Type B pancreatic cell (in vitro differentiated cells): ENCODE results near the gene TRAPPC8. TPM values are rescaled to one million over a fixed set of nuclear protein-coding genes. Genes with fewer than 3 reads are reported as not detected.

Experiments
- DNase-seq: peaks from one replicate; pipeline ENCODE4 v3.0.0; 2021; ENCODE audit warnings: mixed read lengths; ENCODE audit not compliant: unreplicated experiment; ENCODE audit errors: extremely low spot score
- H3K27ac Mint-ChIP-seq: 2 replicates; pipeline ENCODE4 v1.8.0; 2021; ENCODE audit warnings: mild to moderate bottlenecking, mixed read lengths
- H3K27me3 Mint-ChIP-seq: 2 replicates; pipeline ENCODE4 v1.8.0; 2021; ENCODE audit warnings: mixed read lengths
- H3K36me3 Mint-ChIP-seq: 2 replicates; pipeline ENCODE4 v1.8.0; 2021; ENCODE audit warnings: mixed read lengths
- H3K4me1 Mint-ChIP-seq: one replicate; pipeline ENCODE4 v1.8.0; 2021; ENCODE audit warnings: mixed read lengths; ENCODE audit not compliant: unreplicated experiment
- H3K4me3 Mint-ChIP-seq: 2 replicates; pipeline ENCODE4 v1.8.0; 2021; ENCODE audit warnings: mild to moderate bottlenecking, mixed read lengths
- H3K9me3 Mint-ChIP-seq: 2 replicates; pipeline ENCODE4 v1.8.0; 2021; ENCODE audit warnings: mixed read lengths
- CTCF ChIP-seq: fragments of 200-600 bp; sonication (generic); conservative IDR thresholded peaks from 2 replicates; pipeline ENCODE4 v1.5.0; 2021; ENCODE audit warnings: antibody characterized with exemption, mild to moderate bottlenecking
- long read RNA-seq: library from polyadenylated mRNA; unstranded; transcript quantifications from one replicate; pipeline ENCODE4 v2.0.0, GENCODE V29; 2020
- total RNA-seq: library from RNA; stranded (reverse); gene quantifications from 2 replicates; pipeline ENCODE4 v1.2.1, GENCODE V29; 2021; ENCODE audit warnings: low replicate concordance

TRAPPC8 gene
- total RNA-seq = 43.6 and 45.6 TPM in 2 replicates
- long read RNA-seq, partial matches to known transcripts = 6 of 8 reads
- long read RNA-seq, other reads (novel, unspliced or antisense) = 2 of 8 reads

GRCh38 chr18:31942999-31943877 lies at the start of gene TRAPPC8:
Gene TRAPPC8, minus strand, starts transcription at chr18:31943128. Its CDS starts 364 bp downstream, at chr18:31942764.
- H3K27ac Mint-ChIP-seq = peak within 1 kb of the TSS; percentile 99
- peaks cover 10% of the 10 kb centered on the region for H3K4me1 Mint-ChIP-seq
- no peak for TF ChIP-seq CTCF
- peaks cover 8% of the 10 kb centered on the region for H3K36me3 Mint-ChIP-seq
- H3K9me3 Mint-ChIP-seq = no peaks in the 10 kb centered on the region
- H3K27me3 Mint-ChIP-seq = peaks cover 15% of the 10 kb centered on the region
- H3K4me3 Mint-ChIP-seq = peak within 1 kb of the TSS; percentile 100
- peak; percentile 97 for DNase-seq

- Mint-ChIP-seq H3K4me3 (no peak overlapping the region), H3K36me3 (no peaks in the 10 kb centered on the region)
These were observed 47.9 kb upstream of the TRAPPC8 start for GRCh38 chr18:31990823-31991222.

GRCh38 chr18:31983976-31984375 lies 41.0 kb upstream of the TRAPPC8 start:
- no peaks in the 10 kb centered on the region for H3K27me3 Mint-ChIP-seq
- no peaks in the 10 kb centered on the region for H3K36me3 Mint-ChIP-seq
- H3K9me3 Mint-ChIP-seq = no peaks in the 10 kb centered on the region
- no peak overlapping the region for H3K4me3 Mint-ChIP-seq
- TF ChIP-seq CTCF = no peak
- no peaks in the 10 kb centered on the region for H3K4me1 Mint-ChIP-seq
- no peak for DNase-seq
- H3K27ac Mint-ChIP-seq = no peak overlapping the region

More at GRCh38 chr18:31990823-31991222, 47.9 kb upstream of the TRAPPC8 start:
- H3K4me1 Mint-ChIP-seq = peaks cover 2% of the 10 kb centered on the region
- no peaks in the 10 kb centered on the region for H3K9me3 Mint-ChIP-seq
- H3K27ac Mint-ChIP-seq = no peak overlapping the region
- DNase-seq = no peak
- no peak for TF ChIP-seq CTCF
- no peaks in the 10 kb centered on the region for H3K27me3 Mint-ChIP-seq

- TF ChIP-seq CTCF = no peak
- Mint-ChIP-seq H3K4me1 (no peaks in the 10 kb centered on the region), H3K9me3 (no peaks in the 10 kb centered on the region), H3K27me3 (no peaks in the 10 kb centered on the region), H3K4me3 (no peak overlapping the region), H3K27ac (no peak overlapping the region), H3K36me3 (no peaks in the 10 kb centered on the region)
- no peak for DNase-seq
These were observed 40.1 kb upstream of the TRAPPC8 start for GRCh38 chr18:31983020-31983419.

GRCh38 chr18:31980863-31981262 lies 37.9 kb upstream of the TRAPPC8 start:
- TF ChIP-seq CTCF = no peak
- H3K4me1 Mint-ChIP-seq = no peaks in the 10 kb centered on the region
- H3K4me3 Mint-ChIP-seq = no peak overlapping the region
- H3K27me3 Mint-ChIP-seq = no peaks in the 10 kb centered on the region
- H3K36me3 Mint-ChIP-seq = no peaks in the 10 kb centered on the region
- no peaks in the 10 kb centered on the region for H3K9me3 Mint-ChIP-seq
- H3K27ac Mint-ChIP-seq = no peak overlapping the region
- no peak for DNase-seq
